HAP-1 (cell line): ENCODE results near the gene KLRF1.

Experiments
- DNase-seq, 2 experiments: peaks; one replicate each; pipeline ENCODE4 v3.0.0-alpha.2; 2016 to 2020; ENCODE audit warnings: low spot score in 2 of 2
- H3K27me3 ChIP-seq: fragments of 250-450 bp; sonication (Bioruptor Pico); 2 replicates; pipeline ENCODE4 v1.5.1; 2020; ENCODE audit warnings: low read depth, mild to moderate bottlenecking, moderate library complexity
- H3K36me3 ChIP-seq: fragments of 250-450 bp; sonication (Bioruptor Pico); replicated peaks from 2 replicates; pipeline ENCODE4 v1.5.1; 2020; ENCODE audit warnings: mild to moderate bottlenecking
- H3K4me1 ChIP-seq: fragments of 250-450 bp; sonication (Bioruptor Pico); 2 replicates; pipeline ENCODE4 v1.5.1; 2020; ENCODE audit warnings: mild to moderate bottlenecking
- H3K4me3 ChIP-seq: fragments of 250-450 bp; sonication (Bioruptor Pico); 2 replicates; pipeline ENCODE4 v1.5.1; 2020; ENCODE audit warnings: mild to moderate bottlenecking, moderate library complexity
- H3K9me3 ChIP-seq: fragments of 250-450 bp; sonication (Bioruptor Pico); 2 replicates; pipeline ENCODE4 v1.5.1; 2020; ENCODE audit warnings: mild to moderate bottlenecking, moderate library complexity
- in situ Hi-C: fragments of 300-500 bp; cut with MboI; formaldehyde crosslinking; loops from 3 replicates; pipeline ENCODE4 v1.14.3; 2020; ENCODE audit warnings: low sequenced_read_pairs, inconsistent platforms, mixed read lengths

Gene KLRF1

DNA sequence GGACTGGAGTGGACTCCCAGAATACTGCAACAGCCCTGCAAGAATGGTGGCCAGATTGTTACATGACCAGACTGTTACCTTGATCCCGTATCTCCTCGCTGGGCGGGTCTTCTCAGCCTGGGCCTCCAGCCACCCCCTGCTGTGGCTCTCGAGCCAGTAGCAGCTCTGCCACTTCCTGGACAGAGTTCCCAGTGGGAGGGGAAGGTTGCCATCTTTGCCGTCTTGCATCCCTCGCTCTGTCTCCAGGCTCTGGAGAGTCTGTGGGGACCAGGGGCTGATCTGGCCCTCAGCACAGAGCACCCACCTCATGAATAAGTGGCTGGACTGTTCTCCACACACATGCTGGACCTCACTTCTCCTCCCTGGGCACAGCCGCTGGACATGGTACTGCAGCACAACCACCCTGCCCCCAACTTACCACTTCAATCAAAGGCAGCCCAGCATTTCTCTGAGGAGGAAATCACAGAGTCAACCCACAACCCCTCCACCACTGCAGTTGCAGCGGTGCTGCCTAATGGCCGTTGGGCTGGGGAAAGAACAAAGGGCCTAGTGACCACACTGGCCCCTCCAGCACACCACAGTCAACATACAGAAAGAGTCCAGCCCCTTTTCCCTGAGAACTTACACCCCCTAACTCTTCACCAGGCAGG lies 6.9 kb upstream of the KLRF1 start:
- in situ Hi-C loops, result no loop called here
- H3K27me3 ChIP-seq, result no peaks in the 10 kb centered on the region
- H3K9me3 ChIP-seq, result no peaks in the 10 kb centered on the region
- DNase-seq, result no peak
- H3K4me1 ChIP-seq, result peaks cover 6% of the 10 kb centered on the region
- no peak overlapping the region for H3K4me3 ChIP-seq
- H3K36me3 ChIP-seq, result no peaks in the 10 kb centered on the region

DNA sequence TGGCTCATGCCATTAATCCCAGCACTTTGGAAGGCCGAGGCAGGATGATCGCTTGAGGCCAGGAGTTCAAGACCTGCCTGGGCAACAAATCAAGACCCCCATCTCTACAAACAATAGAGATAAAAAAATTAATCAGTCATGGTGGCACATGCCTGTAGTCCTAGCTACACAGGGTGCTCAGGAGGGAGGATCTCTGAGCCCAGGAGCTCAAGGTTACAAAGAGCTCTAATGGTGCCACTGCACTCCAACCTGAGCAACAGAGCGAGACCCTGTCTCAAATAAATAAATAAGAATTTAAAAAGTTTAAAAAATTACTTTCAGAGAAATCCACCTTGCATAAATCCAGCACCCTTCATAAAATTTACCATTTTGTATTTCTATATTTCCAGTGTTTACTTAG lies 2.2 kb downstream of the KLRF1 start:
- in situ Hi-C loops, result no loop called here
- Histone ChIP-seq H3K36me3 (no peaks in the 10 kb centered on the region), H3K4me1 (no peaks in the 10 kb centered on the region), H3K27me3 (no peaks in the 10 kb centered on the region), H3K4me3 (no peak overlapping the region), H3K9me3 (no peaks in the 10 kb centered on the region)
- no peak for DNase-seq

DNA sequence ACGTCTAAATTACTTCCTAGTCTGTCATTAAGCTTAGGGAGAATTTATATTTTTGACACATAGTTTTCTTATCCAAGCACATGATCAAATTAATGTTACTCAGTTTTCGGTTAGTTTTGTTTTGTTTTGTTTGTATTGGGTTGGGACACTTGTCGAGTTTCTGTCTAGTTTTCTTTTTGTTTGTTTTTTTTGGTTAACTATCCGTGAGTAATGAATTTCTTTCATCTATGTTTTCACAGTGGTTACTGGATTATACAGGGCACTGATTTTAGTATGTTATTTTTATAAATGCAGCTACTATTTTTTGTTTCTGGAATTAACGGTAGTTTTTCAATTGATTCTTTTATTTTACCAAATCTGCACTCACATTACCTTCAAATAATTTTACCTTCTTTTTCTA lies 2.7 kb downstream of the KLRF1 start:
- DNase-seq, result no peak
- H3K27me3 ChIP-seq, result no peaks in the 10 kb centered on the region
- in situ Hi-C loops, result no loop called here
- no peaks in the 10 kb centered on the region for H3K4me1 ChIP-seq
- no peak overlapping the region for H3K4me3 ChIP-seq
- no peaks in the 10 kb centered on the region for H3K9me3 ChIP-seq
- no peaks in the 10 kb centered on the region for H3K36me3 ChIP-seq

DNA sequence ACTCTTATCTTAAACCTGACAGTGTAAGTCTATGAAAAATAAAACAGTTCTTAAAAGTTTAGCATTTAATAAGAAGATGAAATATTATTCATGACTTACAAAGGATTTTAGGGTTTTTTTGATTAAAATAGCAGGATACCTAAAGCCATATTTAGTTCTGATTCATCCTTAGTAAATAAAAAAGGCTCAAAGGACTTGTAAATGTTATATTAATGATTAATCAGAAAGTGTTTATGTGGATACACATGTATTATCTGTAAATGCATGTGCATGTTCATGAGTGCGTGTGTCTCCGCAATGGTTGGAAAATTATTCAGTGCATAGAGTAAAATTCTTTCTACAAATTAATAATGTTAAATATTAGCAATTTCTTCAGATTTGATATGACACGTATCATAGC lies 4.4 kb downstream of the KLRF1 start:
- no peaks in the 10 kb centered on the region for H3K9me3 ChIP-seq
- H3K4me3 ChIP-seq, result no peak overlapping the region
- in situ Hi-C loops, result no loop called here
- DNase-seq, result no peak
- H3K36me3 ChIP-seq, result no peaks in the 10 kb centered on the region
- no peaks in the 10 kb centered on the region for H3K27me3 ChIP-seq
- H3K4me1 ChIP-seq, result no peaks in the 10 kb centered on the region

DNA sequence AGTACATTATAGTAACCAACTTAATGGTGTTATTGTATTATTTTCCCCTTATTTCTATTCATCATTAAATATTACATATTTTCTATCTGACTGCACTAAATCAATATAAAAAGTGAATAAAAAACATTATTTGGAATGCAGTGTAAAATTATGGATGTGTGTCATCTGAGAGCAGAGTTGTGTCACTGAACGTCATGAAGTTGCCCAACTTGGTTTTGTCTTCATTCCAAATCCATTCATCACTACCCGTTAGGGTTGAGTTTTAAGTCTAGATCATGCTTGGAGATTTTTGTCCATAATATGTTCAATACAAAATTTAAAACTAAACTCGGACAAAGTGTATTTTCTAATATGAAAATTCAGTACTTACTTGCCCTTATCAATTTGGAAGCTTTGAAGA lies 16.1 kb downstream of the KLRF1 start:
- Histone ChIP-seq H3K36me3 (no peaks in the 10 kb centered on the region), H3K27me3 (no peaks in the 10 kb centered on the region), H3K4me1 (no peaks in the 10 kb centered on the region), H3K9me3 (no peaks in the 10 kb centered on the region), H3K4me3 (no peak overlapping the region)
- DNase-seq, result no peak
- in situ Hi-C loops, result no loop called here

DNA sequence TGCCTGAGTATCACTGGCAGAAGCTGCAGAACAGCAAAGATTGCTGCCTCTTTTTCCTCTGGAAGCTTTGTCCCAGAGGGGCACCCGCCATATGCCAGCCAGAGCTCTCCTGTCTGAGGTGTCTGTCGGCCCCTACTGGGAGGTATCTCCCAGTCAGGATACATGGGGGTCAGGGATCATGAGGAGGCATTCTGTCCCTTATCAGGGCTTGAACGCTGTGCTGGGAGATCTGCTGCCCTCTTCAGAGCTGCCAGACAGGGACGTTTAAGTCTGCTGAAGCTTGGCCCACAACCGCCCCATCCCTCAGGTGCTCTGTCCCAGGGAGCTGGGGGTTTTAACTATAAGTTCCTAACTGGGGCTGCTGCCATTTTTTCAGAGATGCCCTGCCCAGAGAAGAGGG lies 21.6 kb downstream of the KLRF1 start:
- no peaks in the 10 kb centered on the region for H3K36me3 ChIP-seq
- no peaks in the 10 kb centered on the region; the same call in 1 of the 2 replicates for H3K4me1 ChIP-seq
- no peaks in the 10 kb centered on the region for H3K27me3 ChIP-seq
- no peaks in the 10 kb centered on the region for H3K9me3 ChIP-seq
- in situ Hi-C loops, result no loop called here
- no peak overlapping the region for H3K4me3 ChIP-seq
- DNase-seq, result no peak

DNA sequence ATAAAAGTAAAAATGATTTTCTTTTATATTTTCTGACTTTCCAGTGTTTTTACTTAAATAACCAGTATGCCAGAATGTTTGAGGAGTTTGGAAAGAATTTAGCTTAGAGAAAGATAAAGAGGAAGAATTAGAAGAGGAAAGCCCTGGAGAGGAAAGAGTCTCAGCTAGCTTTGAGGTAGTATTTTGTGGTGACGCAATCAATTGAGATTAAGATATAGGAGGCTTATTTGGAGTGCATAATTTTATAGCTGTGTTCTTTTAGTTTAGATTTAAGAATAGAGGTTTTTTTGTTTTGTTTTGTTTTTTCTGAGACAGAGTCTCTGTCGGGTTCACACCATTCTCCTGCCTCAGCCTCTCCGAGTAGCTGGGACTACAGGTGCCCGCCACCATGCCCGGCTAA lies 23.8 kb downstream of the KLRF1 start:
- in situ Hi-C loops, result no loop called here

DNA sequence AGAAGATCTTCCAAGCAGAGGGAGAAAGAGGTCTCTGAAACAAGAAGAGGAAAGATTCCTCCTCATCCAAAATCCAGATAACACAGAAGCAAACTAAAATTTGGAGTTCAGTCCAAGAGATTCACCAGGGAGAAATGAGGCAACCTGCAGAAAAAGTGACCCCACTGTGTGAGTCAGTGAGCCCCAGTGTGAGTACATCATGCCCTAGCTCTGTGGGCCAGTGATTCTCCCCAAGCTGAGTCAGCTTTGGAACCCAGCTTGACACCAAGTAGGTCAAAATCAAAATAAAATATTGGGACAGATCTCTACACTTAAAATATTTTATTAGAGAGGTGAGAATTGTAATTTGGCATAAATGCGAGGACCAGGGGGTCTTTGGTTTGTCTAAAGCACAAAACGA lies 24.6 kb downstream of the KLRF1 start:
- Histone ChIP-seq H3K9me3 (no peaks in the 10 kb centered on the region), H3K4me3 (no peak overlapping the region), H3K4me1 (peaks cover 16% of the 10 kb centered on the region), H3K27me3 (no peaks in the 10 kb centered on the region), H3K36me3 (no peaks in the 10 kb centered on the region)
- DNase-seq, result no peak
- in situ Hi-C loops, result no loop called here

More for the DNA sequence above, 23.8 kb downstream of the KLRF1 start:
- H3K4me3 ChIP-seq, result no peak overlapping the region
- H3K9me3 ChIP-seq, result no peaks in the 10 kb centered on the region
- no peak for DNase-seq
- no peaks in the 10 kb centered on the region for H3K36me3 ChIP-seq
- H3K4me1 ChIP-seq, result peaks cover 7% of the 10 kb centered on the region
- H3K27me3 ChIP-seq, result no peaks in the 10 kb centered on the region

DNA sequence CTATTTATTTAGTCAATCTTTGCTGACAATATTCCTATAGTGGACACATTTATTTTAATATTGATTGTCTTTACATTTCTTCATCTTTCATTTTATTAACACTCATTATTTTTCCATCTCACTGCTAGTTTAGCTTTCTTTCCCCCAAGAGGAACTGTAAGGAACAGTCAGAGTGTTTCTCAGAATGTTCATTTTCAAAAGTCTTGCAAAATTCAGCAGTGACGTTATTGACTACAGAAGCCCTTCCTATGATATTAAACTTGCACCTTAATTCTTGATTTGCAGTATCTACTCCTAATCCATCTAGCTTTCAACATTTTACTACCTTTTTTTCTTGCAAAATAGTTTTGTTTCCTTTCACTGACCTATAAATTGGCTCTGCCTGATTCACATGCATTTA lies 28.9 kb downstream of the KLRF1 start:
- H3K4me3 ChIP-seq, result no peak overlapping the region
- DNase-seq, result no peak
- H3K27me3 ChIP-seq, result no peaks in the 10 kb centered on the region
- H3K4me1 ChIP-seq, result peaks cover 21% of the 10 kb centered on the region
- H3K9me3 ChIP-seq, result no peaks in the 10 kb centered on the region
- in situ Hi-C loops, result no loop called here
- no peaks in the 10 kb centered on the region for H3K36me3 ChIP-seq

DNA sequence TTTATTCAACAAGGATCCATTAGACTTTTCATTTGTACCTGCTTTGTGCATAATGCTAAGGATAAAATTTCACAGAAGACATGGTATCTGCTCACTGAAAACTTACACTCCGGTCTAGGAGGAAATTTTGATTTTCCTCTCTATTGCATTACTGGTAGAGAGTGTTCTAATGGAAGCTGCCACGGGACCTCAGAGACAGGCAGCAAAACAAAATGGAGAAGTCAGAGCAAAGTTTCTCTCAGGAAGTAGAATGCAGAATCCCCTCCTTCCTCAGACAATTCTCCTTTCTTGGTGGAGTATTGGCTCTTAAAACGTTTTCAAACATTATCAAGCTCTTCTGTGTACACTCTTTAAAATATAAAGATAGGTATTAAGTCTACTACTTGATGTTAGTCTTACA lies 29.6 kb downstream of the KLRF1 start:
- Histone ChIP-seq H3K4me3 (no peak overlapping the region), H3K4me1 (peaks cover 21% of the 10 kb centered on the region), H3K9me3 (no peaks in the 10 kb centered on the region), H3K27me3 (no peaks in the 10 kb centered on the region), H3K36me3 (no peaks in the 10 kb centered on the region)
- in situ Hi-C loops, result no loop called here
- DNase-seq, result no peak

DNA sequence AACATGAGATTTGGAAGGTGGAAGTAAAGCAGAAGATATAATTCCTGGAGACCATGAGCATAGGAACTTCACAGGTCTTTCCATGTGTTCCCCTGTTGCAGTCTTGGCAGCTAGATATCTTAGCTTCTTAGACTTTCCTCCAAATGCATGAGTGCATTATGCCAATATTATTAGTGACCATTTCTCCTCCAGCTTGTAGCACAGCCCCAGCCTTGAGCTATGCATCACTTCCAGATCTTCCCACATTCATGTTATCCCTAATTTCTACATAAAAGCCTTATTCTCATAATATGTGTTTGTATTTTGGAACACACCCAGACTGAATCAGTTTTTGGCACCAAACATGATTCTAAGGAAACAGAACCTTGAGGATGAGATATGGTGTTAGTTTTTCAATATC lies 30.9 kb downstream of the KLRF1 start:
- Histone ChIP-seq H3K36me3 (no peaks in the 10 kb centered on the region), H3K4me1 (peaks cover 21% of the 10 kb centered on the region), H3K4me3 (no peak overlapping the region), H3K9me3 (no peaks in the 10 kb centered on the region), H3K27me3 (no peaks in the 10 kb centered on the region)
- DNase-seq, result no peak
- in situ Hi-C loops, result no loop called here

DNA sequence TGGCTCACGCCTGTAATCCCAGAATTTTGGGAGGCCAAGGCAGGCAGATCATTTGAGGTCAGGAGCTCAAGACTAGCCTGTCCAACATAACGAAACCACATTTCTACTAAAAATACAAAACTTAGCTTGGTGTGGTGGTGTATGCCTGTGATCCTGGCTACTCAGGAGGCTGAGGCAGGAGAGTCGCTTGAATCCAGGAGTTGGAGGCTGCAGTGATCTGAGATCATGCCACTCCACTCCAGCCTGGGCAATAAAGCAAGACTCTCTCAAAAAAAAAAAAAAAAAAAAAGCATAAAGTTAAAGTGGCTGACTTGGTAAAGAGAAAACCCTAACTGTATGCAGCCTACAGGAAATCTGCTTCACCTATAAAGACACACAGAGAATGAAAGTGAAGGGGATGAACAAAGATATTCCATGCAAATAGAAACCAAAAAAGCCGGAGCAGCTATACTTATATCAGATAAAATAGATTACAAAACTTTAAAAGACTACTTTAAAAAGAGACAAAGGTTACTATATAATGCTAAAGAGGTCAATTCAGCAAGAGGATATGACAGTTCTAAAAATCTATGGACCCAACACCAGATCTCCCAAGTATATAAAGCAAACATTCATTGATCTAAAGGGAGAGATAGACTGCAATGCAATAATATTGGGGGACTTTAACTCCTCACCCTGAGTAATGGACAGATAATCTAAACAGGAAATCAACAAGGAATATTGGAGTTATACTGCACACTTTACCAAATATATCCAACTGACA lies 37.8 kb downstream of the KLRF1 start:
- H3K27me3 ChIP-seq, result no peaks in the 10 kb centered on the region
- in situ Hi-C loops, result no loop called here
- no peak for DNase-seq

DNA sequence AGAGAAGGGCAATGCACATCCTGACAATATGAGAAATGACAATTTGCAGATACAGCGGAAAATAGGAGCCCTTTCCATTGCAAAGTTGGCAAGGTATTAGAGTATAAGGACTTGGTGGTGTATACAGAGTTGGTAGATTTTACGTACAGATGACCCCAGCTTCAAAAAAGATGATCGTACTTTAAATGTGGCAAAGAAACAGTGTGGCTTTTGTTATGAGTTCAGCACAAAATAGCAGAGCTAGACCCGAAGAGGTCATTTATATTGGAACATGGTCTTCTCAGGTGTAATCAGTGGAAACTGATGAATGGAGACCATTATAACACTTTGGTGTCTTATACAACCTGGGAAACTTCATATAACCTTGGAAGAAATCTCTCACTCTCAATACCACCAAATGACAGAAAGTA lies 39.6 kb downstream of the KLRF1 start:
- no peaks in the 10 kb centered on the region for H3K9me3 ChIP-seq
- in situ Hi-C loops, result no loop called here
- peak overlapping the region; percentile 30 for H3K4me3 ChIP-seq
- DNase-seq, result peak in 1 of 2 experiments; percentile 44
- H3K4me1 ChIP-seq, result peaks cover 58% of the 10 kb centered on the region
- H3K27me3 ChIP-seq, result no peaks in the 10 kb centered on the region
- no peaks in the 10 kb centered on the region; the same call in 1 of the 2 replicates for H3K36me3 ChIP-seq

More for the DNA sequence above, 37.8 kb downstream of the KLRF1 start:
- Histone ChIP-seq H3K36me3 (no peaks in the 10 kb centered on the region; the same call in 1 of the 2 replicates), H3K9me3 (no peaks in the 10 kb centered on the region), H3K4me1 (peaks cover 41% of the 10 kb centered on the region), H3K4me3 (no peak overlapping the region)

DNA sequence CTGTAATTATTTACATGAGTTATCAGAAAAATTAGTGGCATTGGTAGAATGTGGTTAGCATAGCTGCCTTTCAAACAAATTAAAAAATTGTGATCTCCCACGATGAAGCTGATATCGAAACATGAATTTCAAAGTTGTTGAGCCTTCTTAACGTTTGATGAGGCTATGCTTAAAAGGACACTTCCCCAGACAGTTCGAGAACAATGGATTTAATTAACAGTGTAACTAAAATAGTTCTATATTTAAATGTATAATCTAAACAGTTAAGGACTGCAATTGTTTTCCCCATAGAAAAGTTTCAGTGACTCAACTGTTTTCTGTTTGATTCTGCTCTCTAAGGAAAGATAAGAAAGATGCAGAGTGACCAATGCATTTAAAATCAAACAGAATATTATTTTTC lies 40.2 kb downstream of the KLRF1 start:
- DNase-seq, result peak in 1 of 2 experiments; percentile 26
- no peaks in the 10 kb centered on the region for H3K27me3 ChIP-seq

More for the DNA sequence above, 40.2 kb downstream of the KLRF1 start:
- H3K4me3 ChIP-seq, result peak overlapping the region; percentile 30
- in situ Hi-C loops, result no loop called here
- H3K9me3 ChIP-seq, result no peaks in the 10 kb centered on the region
- no peaks in the 10 kb centered on the region; the same call in 1 of the 2 replicates for H3K36me3 ChIP-seq
- peaks cover 65% of the 10 kb centered on the region for H3K4me1 ChIP-seq
